GM19438 (cell line): ENCODE data around the gene FMNL1.

Experiments
- ATAC-seq: cut with Tn5 transposase; IDR thresholded peaks from one replicate; pipeline ENCODE4 v1.9.1; 2021; ENCODE audit warnings: low read depth; ENCODE audit not compliant: unreplicated experiment

The FMNL1 gene

GRCh38 chr17:45277216-45277849 is 55.6 kb downstream of the FMNL1 start:
- no peak for ATAC-seq

GRCh38 chr17:45277992-45278391 is 56.3 kb downstream of the FMNL1 start:
- no peak for ATAC-seq

- no peak for ATAC-seq
Observed at GRCh38 chr17:45279898-45280297, 58.2 kb downstream of the FMNL1 start.

- ATAC-seq = no peak
Observed at GRCh38 chr17:45282683-45283644, 61.3 kb downstream of the FMNL1 start.

GRCh38 chr17:45283711-45284110 is 62.0 kb downstream of the FMNL1 start:
- ATAC-seq = no peak

GRCh38 chr17:45284176-45285140 is 62.8 kb downstream of the FMNL1 start:
- ATAC-seq = no peak

- no peak for ATAC-seq
Observed at GRCh38 chr17:45286286-45286685, 64.6 kb downstream of the FMNL1 start.

- ATAC-seq = no peak
Observed at GRCh38 chr17:45287526-45288500, 66.1 kb downstream of the FMNL1 start.

- ATAC-seq = no peak
Observed at GRCh38 chr17:45288825-45289224, 67.1 kb downstream of the FMNL1 start.

GRCh38 chr17:45289301-45290268 is 67.9 kb downstream of the FMNL1 start:
- ATAC-seq = no peak

GRCh38 chr17:45290269-45290765 is 68.6 kb downstream of the FMNL1 start:
- no peak for ATAC-seq

- no peak for ATAC-seq
Observed at GRCh38 chr17:45291171-45291805, 69.6 kb downstream of the FMNL1 start.

GRCh38 chr17:45292696-45293412 is 71.2 kb downstream of the FMNL1 start:
- ATAC-seq = no peak

- no peak for ATAC-seq
Observed at GRCh38 chr17:45293413-45294211, 71.9 kb downstream of the FMNL1 start.

GRCh38 chr17:45294506-45294905 is 72.8 kb downstream of the FMNL1 start:
- ATAC-seq = no peak
